Lower leg skin (tissue), 4 donors: ENCODE data around the gene CD79A. TPM values are rescaled to one million over a fixed set of nuclear protein-coding genes. Genes with fewer than 3 reads are reported as not detected.

Experiments
- DNase-seq, 2 donors: peaks; one replicate each; pipeline ENCODE4 v3.0.0-alpha.2; 2019; ENCODE audit warnings: low spot score in 2 of 2
- H3K4me3 ChIP-seq: fragments of 200-600 bp; sonication (generic); 2 replicates; pipeline ENCODE4 v1.5.1; 2017; ENCODE audit warnings: mild to moderate bottlenecking, low read depth; ENCODE audit not compliant: poor library complexity, severe bottlenecking
- CTCF ChIP-seq, 3 donors: fragments of 450-650 bp; IDR thresholded peaks; one replicate each; pipeline ENCODE4 v1.5.1; 2016; ENCODE audit warnings: antibody characterized with exemption in 3 of 3, mild to moderate bottlenecking in 3 of 3, moderate library complexity in 2 of 3
- POLR2A ChIP-seq, 2 donors: fragments of 450-650 bp; IDR thresholded peaks; one replicate each; pipeline ENCODE4 v1.6.1; 2016 to 2017; ENCODE audit warnings: antibody characterized with exemption in 2 of 2, mild to moderate bottlenecking in 1 of 2, moderate library complexity in 1 of 2
- WGBS, 2 donors: methylation state at CpG; one replicate each; pipeline ENCODE4 v1.1.5; 2018; 5-methylcytosine and 5-hydroxymethylcytosine counted together
- intact Hi-C: fragments of 100-400 bp; cut with DNase I; formaldehyde crosslinking; loops from one replicate; pipeline ENCODE4 v1.15.0; 2023; ENCODE audit warnings: low total_unique reads
- total RNA-seq, 4 donors: library from RNA; depleted of rRNA; stranded (reverse); fragments of >200 nt; gene quantifications; one replicate each; pipeline ENCODE4 v1.1.0, GENCODE V29; 2016

CD79A gene
- total RNA-seq, 4 donors from 2014 or later, result 0.81 TPM; not detected in 3

- 93 to 94% methylated on average over 8 of the region's 8 CpGs for WGBS, 2 donors
- TF ChIP-seq POLR2A (IDR thresholded peaks at IDR 0.05) (no peak), CTCF (IDR thresholded peaks at IDR 0.05) (no peak)
- H3K4me3 ChIP-seq, result no peak overlapping the region
- no peak for DNase-seq
- intact Hi-C loops, result no loop called here
These were observed 12.8 kb downstream of the CD79A start for GRCh38 chr19:41889896-41890295.

- intact Hi-C loops, result no loop called here
- TF ChIP-seq CTCF (IDR thresholded peaks at IDR 0.05) (no peak), POLR2A (IDR thresholded peaks at IDR 0.05) (no peak)
- WGBS, 2 donors, result 93 to 94% methylated on average over 4 of the region's 4 CpGs
- DNase-seq, result no peak
- H3K4me3 ChIP-seq, result no peak overlapping the region
These were observed 13.9 kb downstream of the CD79A start for GRCh38 chr19:41890936-41891335.

- no peak for TF ChIP-seq CTCF (IDR thresholded peaks at IDR 0.05)
- TF ChIP-seq POLR2A (IDR thresholded peaks at IDR 0.05), result no peak
- H3K4me3 ChIP-seq, result no peak overlapping the region
- 79 to 85% methylated on average over 33 to 34 of the region's 34 CpGs for WGBS, 2 donors
- no peak for DNase-seq
- intact Hi-C loops, result no loop called here
These were observed 15.3 kb downstream of the CD79A start for GRCh38 chr19:41892173-41892902.

GRCh38 chr19:41893899-41894298 lies 16.8 kb downstream of the CD79A start:
- TF ChIP-seq CTCF (IDR thresholded peaks at IDR 0.05) (no peak), POLR2A (IDR thresholded peaks at IDR 0.05) (no peak)
- H3K4me3 ChIP-seq, result no peak overlapping the region
- intact Hi-C loops, result no loop called here
- 82 to 90% methylated on average over 6 of the region's 6 CpGs for WGBS, 2 donors
- DNase-seq, result no peak

- DNase-seq, result no peak
- H3K4me3 ChIP-seq, result no peak overlapping the region
- 76 to 79% methylated on average over 14 of the region's 14 CpGs for WGBS, 2 donors
- no peak for TF ChIP-seq CTCF (IDR thresholded peaks at IDR 0.05)
- TF ChIP-seq POLR2A (IDR thresholded peaks at IDR 0.05), result no peak
- intact Hi-C loops, result no loop called here
These were observed 17.3 kb downstream of the CD79A start for GRCh38 chr19:41894350-41894749.
